ENCODE results near the gene LRRC27.

LRRC27 gene

GRCh38 chr10:132397671-132398565, 65.9 kb downstream of the LRRC27 start:
- TF ChIP-seq ZBTB7A (IDR thresholded peaks at IDR 0.05; ENCODE audit: low read depth), result peak; percentile 70; the same call in 1 of the 2 replicates
- TF ChIP-seq TEAD4 (IDR thresholded peaks at IDR 0.05), result no peak
- TF ChIP-seq TCF12 (IDR thresholded peaks at IDR 0.05; ENCODE audit: low read depth), result peak; percentile 49
- TF ChIP-seq EGR1 (IDR thresholded peaks at IDR 0.05), result 0 out of 2 replicates have a peak, but pooled peaks have one; percentile 8
- TF ChIP-seq TAF1 (IDR thresholded peaks at IDR 0.05; ENCODE audit: low read depth), result no peak
- TF ChIP-seq NFIC (IDR thresholded peaks at IDR 0.05), result peak; percentile 38; the same call in 1 of the 2 replicates
- TF ChIP-seq, protein P1, sequence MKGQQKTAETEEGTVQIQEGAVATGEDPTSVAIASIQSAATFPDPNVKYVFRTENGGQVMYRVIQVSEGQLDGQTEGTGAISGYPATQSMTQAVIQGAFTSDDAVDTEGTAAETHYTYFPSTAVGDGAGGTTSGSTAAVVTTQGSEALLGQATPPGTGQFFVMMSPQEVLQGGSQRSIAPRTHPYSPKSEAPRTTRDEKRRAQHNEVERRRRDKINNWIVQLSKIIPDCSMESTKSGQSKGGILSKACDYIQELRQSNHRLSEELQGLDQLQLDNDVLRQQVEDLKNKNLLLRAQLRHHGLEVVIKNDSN (IDR thresholded peaks at IDR 0.05), result peak; percentile 66
- peak; percentile 52; the same call in 1 of the 2 replicates for TF ChIP-seq EP300 (IDR thresholded peaks at IDR 0.05; ENCODE audit: borderline replicate concordance)
- TF ChIP-seq, protein P2, sequence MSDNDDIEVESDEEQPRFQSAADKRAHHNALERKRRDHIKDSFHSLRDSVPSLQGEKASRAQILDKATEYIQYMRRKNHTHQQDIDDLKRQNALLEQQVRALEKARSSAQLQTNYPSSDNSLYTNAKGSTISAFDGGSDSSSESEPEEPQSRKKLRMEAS (IDR thresholded peaks at IDR 0.05), result peak; percentile 31

GRCh38 chr10:132398566-132398991, 66.6 kb downstream of the LRRC27 start:
- TF ChIP-seq ZBTB7A (IDR thresholded peaks at IDR 0.05; ENCODE audit: low read depth) (no peak), NFIC (IDR thresholded peaks at IDR 0.05) (no peak), CEBPB (IDR thresholded peaks at IDR 0.05) (no peak), EP300 (IDR thresholded peaks at IDR 0.05; ENCODE audit: borderline replicate concordance) (no peak), CREB1 (IDR thresholded peaks at IDR 0.05; ENCODE audit: low read depth) (no peak), FOXM1 (IDR thresholded peaks at IDR 0.05; ENCODE audit: borderline replicate concordance, low read depth) (no peak), YY1 (IDR thresholded peaks at IDR 0.05; ENCODE audit: low read depth) (no peak), RAD21 (IDR thresholded peaks at IDR 0.05; ENCODE audit: low read depth) (no peak), TEAD4 (IDR thresholded peaks at IDR 0.05) (no peak), EGR1 (IDR thresholded peaks at IDR 0.05) (no peak)
- TF ChIP-seq, protein P2 (IDR thresholded peaks at IDR 0.05), result no peak
- TF ChIP-seq, protein P1 (IDR thresholded peaks at IDR 0.05), result no peak

GRCh38 chr10:132399117-132400035, 67.4 kb downstream of the LRRC27 start:
- TF ChIP-seq ZBTB7A (IDR thresholded peaks at IDR 0.05; ENCODE audit: low read depth), result no peak
- no peak for TF ChIP-seq EP300 (IDR thresholded peaks at IDR 0.05; ENCODE audit: borderline replicate concordance)
- TF ChIP-seq REST (IDR thresholded peaks at IDR 0.05; ENCODE audit: low read depth), result no peak

DNA sequence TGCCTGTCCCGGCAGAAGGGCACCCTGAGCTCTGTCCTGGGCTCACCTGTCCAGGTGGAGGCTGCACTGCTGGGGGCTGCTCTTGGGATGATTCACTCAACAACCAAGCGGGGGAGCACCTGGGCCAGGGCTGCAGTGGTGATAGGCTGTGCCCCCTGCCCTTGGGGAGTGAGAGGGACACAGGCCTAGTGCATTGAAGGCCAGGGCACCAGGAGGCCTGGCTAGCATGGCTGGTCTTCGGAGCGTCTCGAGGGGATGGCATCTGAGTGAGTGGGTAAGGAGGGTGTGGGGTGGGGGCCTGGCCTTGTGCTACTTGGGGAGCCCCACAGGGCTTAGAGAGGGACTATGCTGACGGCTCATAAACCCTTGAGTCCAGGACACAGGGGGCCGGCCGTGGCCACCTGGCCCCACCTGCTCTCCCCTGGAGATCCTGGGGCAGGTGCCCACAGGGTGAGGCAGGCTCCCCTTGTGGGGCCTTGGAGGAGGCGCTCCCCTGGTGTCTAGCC, 68.1 kb downstream of the LRRC27 start:
- no peak for TF ChIP-seq EP300 (IDR thresholded peaks at IDR 0.05; ENCODE audit: borderline replicate concordance)
- TF ChIP-seq RAD21 (IDR thresholded peaks at IDR 0.05; ENCODE audit: low read depth), result peak; percentile 27; the same call in 1 of the 2 replicates
- no peak for TF ChIP-seq CEBPB (IDR thresholded peaks at IDR 0.05)

GRCh38 chr10:132400547-132401151, 68.7 kb downstream of the LRRC27 start:
- TF ChIP-seq RAD21 (IDR thresholded peaks at IDR 0.05; ENCODE audit: low read depth) (no peak), TCF12 (IDR thresholded peaks at IDR 0.05; ENCODE audit: low read depth) (no peak), TEAD4 (IDR thresholded peaks at IDR 0.05) (no peak)

DNA sequence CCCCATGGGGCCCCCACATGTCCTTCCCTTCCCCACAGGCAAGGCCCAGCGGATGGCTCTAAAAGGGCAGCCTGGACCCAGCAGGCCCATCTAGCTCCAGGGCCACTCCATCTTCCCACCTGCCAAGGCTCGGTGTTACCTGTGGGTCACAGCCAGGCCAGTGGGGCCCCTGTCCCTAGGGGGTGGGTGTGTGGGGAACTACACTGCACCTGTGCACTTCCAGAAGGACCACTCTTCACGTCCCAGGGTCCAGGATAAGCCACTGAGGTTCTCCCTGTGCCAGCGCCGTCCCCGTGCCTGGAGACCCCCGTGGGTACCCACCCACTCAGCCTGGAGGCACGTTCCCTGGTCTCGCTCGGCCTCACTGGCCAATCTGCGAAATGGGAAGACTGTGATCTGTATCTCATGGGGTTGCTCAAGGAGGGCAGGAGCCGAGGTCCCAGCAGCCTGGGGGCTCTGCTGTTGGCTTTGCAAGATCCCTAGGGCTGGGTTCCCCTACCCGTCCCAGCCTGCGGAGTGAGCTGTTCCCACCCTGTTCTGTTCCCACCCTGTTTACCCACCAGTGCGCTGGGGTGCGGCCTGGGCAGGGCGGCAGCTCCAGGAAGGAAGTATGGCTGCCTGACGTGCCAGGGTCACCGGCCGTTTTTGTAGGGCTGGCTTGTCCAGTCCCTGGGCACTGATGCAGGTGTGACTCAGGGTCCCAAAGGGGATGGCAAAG, 69.6 kb downstream of the LRRC27 start:
- no peak for TF ChIP-seq TEAD4 (IDR thresholded peaks at IDR 0.05)
- no peak for TF ChIP-seq EGR1 (IDR thresholded peaks at IDR 0.05)
- no peak for TF ChIP-seq REST (IDR thresholded peaks at IDR 0.05; ENCODE audit: low read depth)
- TF ChIP-seq, protein P1 (IDR thresholded peaks at IDR 0.05), result no peak
- no peak for TF ChIP-seq NFIC (IDR thresholded peaks at IDR 0.05)
- TF ChIP-seq TCF12 (IDR thresholded peaks at IDR 0.05; ENCODE audit: low read depth), result no peak
- no peak for TF ChIP-seq TAF1 (IDR thresholded peaks at IDR 0.05; ENCODE audit: low read depth)
- TF ChIP-seq CREB1 (IDR thresholded peaks at IDR 0.05; ENCODE audit: low read depth), result no peak
- no peak for TF ChIP-seq EP300 (IDR thresholded peaks at IDR 0.05; ENCODE audit: borderline replicate concordance)
- TF ChIP-seq, protein P2 (IDR thresholded peaks at IDR 0.05), result no peak
- no peak for TF ChIP-seq YY1 (IDR thresholded peaks at IDR 0.05; ENCODE audit: low read depth)
- no peak for TF ChIP-seq FOXM1 (IDR thresholded peaks at IDR 0.05; ENCODE audit: borderline replicate concordance, low read depth)
- TF ChIP-seq RAD21 (IDR thresholded peaks at IDR 0.05; ENCODE audit: low read depth), result no peak
- no peak for TF ChIP-seq CEBPB (IDR thresholded peaks at IDR 0.05)
- TF ChIP-seq ZBTB7A (IDR thresholded peaks at IDR 0.05; ENCODE audit: low read depth), result no peak
